SJSA1 (cell line): ENCODE measurements around the gene ETFB. TPM values are rescaled to one million over a fixed set of nuclear protein-coding genes. Genes with fewer than 3 reads are reported as not detected.

Source experiments
- DNase-seq, 2 experiments: peaks; one replicate each; pipeline ENCODE4 v3.0.0-alpha.2; 2015 to 2020; ENCODE audit warnings: low spot score in 2 of 2, low read depth in 1 of 2
- H3K27ac ChIP-seq: fragments of 250-450 bp; sonication (Bioruptor Pico); 2 replicates; pipeline ENCODE4 v1.5.1; 2020; ENCODE audit warnings: mild to moderate bottlenecking, moderate library complexity
- H3K27me3 ChIP-seq: fragments of 250-450 bp; sonication (Bioruptor Pico); replicated peaks from 2 replicates; pipeline ENCODE4 v1.5.1; 2020; ENCODE audit warnings: mild to moderate bottlenecking, moderate library complexity
- H3K36me3 ChIP-seq: fragments of 250-450 bp; sonication (Bioruptor Pico); 2 replicates; pipeline ENCODE4 v1.5.1; 2020; ENCODE audit warnings: mild to moderate bottlenecking
- H3K4me1 ChIP-seq: fragments of 250-450 bp; sonication (Bioruptor Pico); replicated peaks from 2 replicates; pipeline ENCODE4 v1.6.1; 2021; ENCODE audit warnings: mild to moderate bottlenecking
- H3K4me3 ChIP-seq: fragments of 250-450 bp; sonication (Bioruptor Pico); 2 replicates; pipeline ENCODE4 v1.5.1; 2020; ENCODE audit warnings: mild to moderate bottlenecking
- H3K9me3 ChIP-seq: fragments of 250-450 bp; sonication (Bioruptor Pico); replicated peaks from 2 replicates; pipeline ENCODE4 v1.5.1; 2020; ENCODE audit warnings: mild to moderate bottlenecking
- total RNA-seq: library from RNA; depleted of rRNA; stranded (reverse); fragments of >200 nt; shearing (Covaris generic); gene quantifications from 2 replicates; pipeline ENCODE4 v1.2.3, GENCODE V29; 2014

Gene ETFB
- total RNA-seq, 1 experiment from 2014 or later, result 91.4 TPM

GRCh38 chr19:51337141-51337860, 28.9 kb downstream of the ETFB start:
- Histone ChIP-seq H3K27me3 (peaks cover 8% of the 10 kb centered on the region; the same call in 1 of the 2 replicates), H3K27ac (no peak overlapping the region), H3K4me1 (peaks cover 19% of the 10 kb centered on the region), H3K4me3 (no peak overlapping the region), H3K36me3 (0 out of 2 replicates have a peak, but pooled peaks cover 3% of the 10 kb centered on the region), H3K9me3 (no peaks in the 10 kb centered on the region)
- no peak for DNase-seq

DNA sequence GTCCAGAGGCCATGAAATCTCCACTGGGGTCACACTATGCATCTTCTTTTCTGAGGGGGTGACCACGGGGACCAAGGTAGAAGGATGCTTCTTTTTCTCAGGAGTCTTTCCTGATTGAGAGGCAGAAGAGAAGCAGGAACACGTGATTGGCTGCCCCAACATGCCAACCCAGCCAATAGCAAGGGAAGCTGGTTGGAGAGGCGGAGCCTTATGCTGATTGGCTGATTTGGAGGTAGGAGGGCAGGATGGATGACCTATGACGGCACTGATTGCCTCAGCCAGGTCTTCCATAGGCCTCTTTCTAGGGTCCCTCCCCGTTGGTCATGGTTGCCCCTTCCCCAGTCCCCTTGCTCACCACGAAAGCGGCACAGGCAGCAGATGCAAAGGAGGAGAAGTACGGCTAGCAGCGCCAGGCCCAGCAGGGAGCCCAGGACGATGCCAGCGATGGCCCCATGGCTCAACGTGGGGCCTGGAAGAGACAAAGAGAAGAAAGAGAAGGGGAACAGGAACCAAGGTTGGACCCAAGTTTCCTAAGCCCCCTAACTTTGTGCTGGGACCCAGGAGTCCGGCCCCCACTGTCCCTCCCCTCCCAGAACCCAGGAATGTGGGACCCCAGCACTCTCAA, 32.2 kb downstream of the ETFB start:
- Histone ChIP-seq H3K4me3 (no peak overlapping the region), H3K9me3 (no peaks in the 10 kb centered on the region), H3K27me3 (no peaks in the 10 kb centered on the region), H3K27ac (no peak overlapping the region), H3K4me1 (peaks cover 5% of the 10 kb centered on the region), H3K36me3 (no peaks in the 10 kb centered on the region)
- DNase-seq, result no peak

DNA sequence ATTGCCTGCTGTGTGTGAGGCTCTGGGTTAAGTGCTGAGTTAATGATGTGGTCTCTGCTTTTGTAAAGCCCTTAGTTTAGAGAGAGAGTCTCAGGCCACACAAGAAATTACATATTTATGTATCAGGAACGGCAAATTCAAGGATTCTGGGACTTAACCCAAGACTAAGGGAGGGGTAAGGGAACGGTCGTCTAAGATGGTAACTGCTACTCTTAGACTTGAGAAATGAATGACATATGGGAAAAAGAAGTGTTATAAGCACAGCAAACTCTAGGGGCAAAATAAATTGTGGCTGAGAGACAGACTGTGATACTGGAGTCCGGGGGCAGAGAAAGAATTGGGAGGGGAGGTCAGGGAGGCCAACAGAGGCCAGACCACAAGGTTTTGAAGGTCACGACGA, 34.5 kb downstream of the ETFB start:
- no peak for DNase-seq
- no peaks in the 10 kb centered on the region for H3K4me1 ChIP-seq
- H3K27ac ChIP-seq, result no peak overlapping the region
- no peaks in the 10 kb centered on the region for H3K36me3 ChIP-seq
- H3K27me3 ChIP-seq, result 0 out of 2 replicates have a peak, but pooled peaks cover 3% of the 10 kb centered on the region
- H3K9me3 ChIP-seq, result no peaks in the 10 kb centered on the region
- no peak overlapping the region for H3K4me3 ChIP-seq

DNA sequence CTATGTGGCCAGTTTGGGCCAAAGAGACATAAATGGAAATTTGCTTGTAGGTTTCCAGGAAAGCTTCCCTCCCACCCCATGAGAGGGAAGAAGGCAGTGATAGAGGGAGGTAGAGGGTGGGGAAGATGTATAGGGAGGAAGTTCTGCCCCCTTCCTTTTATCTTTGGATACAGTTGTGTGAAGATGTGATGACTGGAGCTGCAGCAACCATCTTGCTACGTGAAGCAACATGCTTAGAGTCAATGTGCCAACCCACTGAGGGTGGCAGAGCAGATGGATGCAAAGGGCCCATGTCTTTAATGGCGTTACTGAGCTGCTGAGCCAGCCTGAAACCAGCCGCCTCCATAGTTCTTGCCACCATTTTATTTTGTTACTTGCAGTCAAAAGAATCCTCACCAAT, 35.0 kb downstream of the ETFB start:
- no peaks in the 10 kb centered on the region for H3K9me3 ChIP-seq
- H3K27me3 ChIP-seq, result 0 out of 2 replicates have a peak, but pooled peaks cover 3% of the 10 kb centered on the region
- H3K36me3 ChIP-seq, result no peaks in the 10 kb centered on the region
- no peaks in the 10 kb centered on the region for H3K4me1 ChIP-seq
- no peak overlapping the region for H3K27ac ChIP-seq
- no peak for DNase-seq
- H3K4me3 ChIP-seq, result no peak overlapping the region

GRCh38 chr19:51330366-51330765, 35.8 kb downstream of the ETFB start:
- H3K9me3 ChIP-seq, result no peaks in the 10 kb centered on the region
- H3K27me3 ChIP-seq, result 0 out of 2 replicates have a peak, but pooled peaks cover 3% of the 10 kb centered on the region
- DNase-seq, result no peak
- H3K27ac ChIP-seq, result no peak overlapping the region
- no peak overlapping the region for H3K4me3 ChIP-seq
- H3K36me3 ChIP-seq, result no peaks in the 10 kb centered on the region
- no peaks in the 10 kb centered on the region for H3K4me1 ChIP-seq

DNA sequence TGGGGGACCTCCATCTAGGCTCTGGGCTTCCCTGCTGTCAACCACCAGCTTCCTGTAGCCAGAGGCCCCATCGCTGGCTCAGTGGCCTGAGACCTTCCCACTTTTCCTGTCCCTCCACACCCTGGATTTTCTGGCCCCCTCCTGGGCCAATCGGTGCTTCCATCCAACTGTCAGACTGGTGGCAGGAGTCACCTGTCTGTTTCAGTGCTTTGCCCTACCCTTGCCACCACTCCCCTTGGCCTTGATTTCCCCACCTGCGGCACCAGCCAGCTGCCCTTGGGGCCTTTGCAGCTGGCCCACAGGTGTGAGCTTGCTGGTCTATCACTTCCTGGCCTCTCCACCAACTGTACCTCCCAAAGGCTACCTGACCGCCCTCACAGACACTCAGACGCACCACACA, 36.8 kb downstream of the ETFB start:
- Histone ChIP-seq H3K9me3 (no peaks in the 10 kb centered on the region), H3K27ac (no peak overlapping the region), H3K4me1 (no peaks in the 10 kb centered on the region), H3K27me3 (0 out of 2 replicates have a peak, but pooled peaks cover 3% of the 10 kb centered on the region), H3K36me3 (no peaks in the 10 kb centered on the region), H3K4me3 (no peak overlapping the region)
- DNase-seq, result no peak

DNA sequence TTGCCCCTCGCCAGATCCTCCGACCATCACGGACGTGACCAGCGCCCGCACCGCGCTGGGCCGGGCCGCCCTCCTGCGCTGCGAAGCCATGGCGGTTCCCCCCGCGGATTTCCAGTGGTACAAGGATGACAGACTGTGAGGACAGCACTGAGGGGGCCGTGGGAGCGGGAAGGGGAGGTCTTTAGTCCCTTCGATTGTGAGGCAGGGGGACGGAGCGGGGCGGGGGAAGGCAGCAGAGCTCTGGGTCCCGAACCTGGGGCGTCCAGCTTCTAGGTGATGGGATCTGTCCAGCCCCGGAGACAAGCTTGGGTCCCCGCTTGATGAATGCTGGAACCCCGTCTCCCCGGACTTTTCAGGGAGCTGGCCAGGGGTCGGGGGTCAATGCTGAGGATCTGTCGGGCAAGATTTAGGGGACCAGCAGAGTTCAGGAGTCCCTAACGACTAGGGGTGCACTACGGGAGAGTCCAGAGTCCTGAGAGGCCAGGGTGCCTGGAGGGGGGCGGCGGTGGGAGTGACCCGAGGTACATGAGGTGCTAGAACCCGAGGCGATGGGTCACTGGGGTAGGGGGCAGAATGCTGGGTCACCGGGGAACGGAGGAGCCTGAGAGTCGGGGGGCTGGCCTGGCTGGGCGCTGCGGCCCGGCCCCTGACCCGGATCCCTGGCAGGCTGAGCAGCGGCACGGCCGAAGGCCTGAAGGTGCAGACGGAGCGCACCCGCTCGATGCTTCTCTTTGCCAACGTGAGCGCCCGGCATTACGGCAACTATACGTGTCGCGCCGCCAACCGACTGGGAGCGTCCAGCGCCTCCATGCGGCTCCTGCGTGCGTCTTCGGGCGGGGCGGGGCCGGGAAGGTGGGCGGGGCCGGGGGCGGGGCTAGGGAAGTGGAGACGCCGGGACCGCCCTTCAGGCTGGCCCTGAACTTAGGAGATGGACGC, 38.9 kb downstream of the ETFB start:
- H3K4me3 ChIP-seq, result no peak overlapping the region
- DNase-seq, result no peak
- no peak overlapping the region for H3K27ac ChIP-seq
- no peaks in the 10 kb centered on the region for H3K36me3 ChIP-seq
- H3K27me3 ChIP-seq, result 0 out of 2 replicates have a peak, but pooled peaks cover 3% of the 10 kb centered on the region
- H3K4me1 ChIP-seq, result no peaks in the 10 kb centered on the region
- H3K9me3 ChIP-seq, result no peaks in the 10 kb centered on the region

DNA sequence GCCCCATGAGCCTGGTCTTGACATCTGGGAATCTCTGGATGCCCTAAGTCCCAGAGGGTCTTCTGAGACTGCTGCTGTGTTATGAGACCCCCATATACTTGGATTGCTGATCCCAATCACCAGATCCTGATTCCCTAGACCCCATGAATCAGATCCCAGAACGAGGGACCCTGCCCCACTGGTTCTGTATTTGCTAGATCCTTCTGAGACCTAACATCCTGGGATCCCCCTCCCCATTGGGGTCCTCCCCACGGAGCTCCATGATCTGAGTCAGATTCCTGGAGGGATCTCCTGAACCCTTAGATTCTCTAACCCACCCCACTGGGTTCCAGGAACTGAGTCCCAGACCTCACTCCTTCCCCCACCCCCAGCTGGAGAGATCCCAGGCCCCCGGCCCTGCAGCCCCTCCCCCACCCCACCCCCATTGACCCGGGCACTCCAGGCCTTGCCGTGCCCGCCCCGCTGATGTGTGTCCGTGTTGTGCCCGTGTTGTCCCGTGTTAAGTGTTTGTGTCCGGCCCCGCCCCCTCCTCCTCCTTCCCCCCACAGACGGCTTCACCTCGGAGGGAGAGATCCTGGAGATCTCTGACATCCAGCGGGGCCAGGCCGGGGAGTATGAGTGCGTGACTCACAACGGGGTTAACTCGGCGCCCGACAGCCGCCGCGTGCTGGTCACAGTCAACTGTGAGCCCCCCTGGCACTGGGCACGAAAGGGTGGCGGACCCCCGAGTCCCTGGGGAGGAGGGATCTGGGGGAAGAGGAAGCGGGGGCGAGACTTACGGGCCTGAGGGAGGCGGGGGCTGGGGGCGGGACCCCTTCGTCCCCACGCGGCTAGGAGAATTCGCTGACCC, 39.7 kb downstream of the ETFB start:
- H3K9me3 ChIP-seq, result no peaks in the 10 kb centered on the region
- DNase-seq, result no peak
- no peaks in the 10 kb centered on the region for H3K36me3 ChIP-seq
- H3K4me1 ChIP-seq, result no peaks in the 10 kb centered on the region
- H3K27ac ChIP-seq, result no peak overlapping the region
- 0 out of 2 replicates have a peak, but pooled peaks cover 3% of the 10 kb centered on the region for H3K27me3 ChIP-seq
- no peak overlapping the region for H3K4me3 ChIP-seq

DNA sequence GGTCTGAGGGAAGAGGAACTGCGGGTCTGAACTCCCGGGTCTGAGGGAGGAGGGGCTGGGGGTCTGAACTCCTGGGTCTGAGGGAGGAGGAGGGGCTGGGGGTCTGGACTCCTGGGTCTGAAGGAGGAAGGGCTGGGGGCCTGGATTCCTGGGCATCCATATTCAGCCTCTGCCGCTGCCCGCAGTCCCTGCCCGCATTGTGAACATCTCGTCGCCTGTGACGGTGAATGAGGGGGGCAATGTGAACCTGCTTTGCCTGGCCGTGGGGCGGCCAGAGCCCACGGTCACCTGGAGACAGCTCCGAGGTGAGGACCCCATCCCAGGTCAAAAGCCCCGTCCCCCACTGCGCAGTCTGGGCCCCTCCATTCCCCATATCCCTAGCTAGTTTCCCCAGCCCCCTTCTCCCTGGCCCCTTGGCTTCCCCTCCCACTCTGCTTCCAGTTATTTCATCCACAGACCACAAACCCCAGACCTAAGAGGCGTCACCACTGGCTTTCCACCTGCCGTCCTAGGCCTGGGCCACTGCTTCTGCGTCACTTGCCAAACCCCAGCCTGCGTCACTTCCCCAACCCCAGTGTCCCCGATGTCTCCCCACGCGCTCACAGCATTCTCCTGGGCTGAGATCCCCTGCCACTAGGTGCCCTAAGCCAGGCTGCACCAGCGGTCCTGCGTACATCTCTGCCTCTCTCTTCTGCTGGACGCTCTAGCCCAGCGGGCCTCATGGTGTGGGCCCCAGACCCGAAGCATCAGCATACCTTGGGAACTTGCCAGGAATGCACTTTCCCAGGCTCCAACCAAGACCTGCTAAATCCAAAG, 40.8 kb downstream of the ETFB start:
- 0 out of 2 replicates have a peak, but pooled peaks cover 3% of the 10 kb centered on the region for H3K27me3 ChIP-seq
- no peaks in the 10 kb centered on the region for H3K36me3 ChIP-seq
- DNase-seq, result no peak
- no peaks in the 10 kb centered on the region for H3K9me3 ChIP-seq
- H3K27ac ChIP-seq, result no peak overlapping the region
- H3K4me3 ChIP-seq, result no peak overlapping the region
- H3K4me1 ChIP-seq, result no peaks in the 10 kb centered on the region

DNA sequence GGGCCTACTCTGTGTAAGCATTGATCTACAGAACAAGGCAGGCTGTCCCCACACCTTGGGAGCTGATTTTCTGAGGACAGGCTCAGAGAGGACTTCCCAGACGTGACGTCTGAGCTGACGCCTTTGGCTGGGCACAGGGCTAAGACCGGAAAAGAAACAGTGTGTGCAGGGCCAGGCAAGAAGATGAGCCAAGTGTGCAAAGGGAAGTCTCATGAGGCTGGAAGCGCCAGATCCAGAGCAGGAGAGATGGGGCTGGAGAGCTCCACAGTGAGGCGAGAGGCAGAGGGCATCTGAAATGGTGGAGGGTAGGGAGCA, 42.1 kb downstream of the ETFB start:
- H3K4me3 ChIP-seq, result no peak overlapping the region
- H3K27me3 ChIP-seq, result 0 out of 2 replicates have a peak, but pooled peaks cover 3% of the 10 kb centered on the region
- H3K4me1 ChIP-seq, result no peaks in the 10 kb centered on the region
- no peaks in the 10 kb centered on the region for H3K36me3 ChIP-seq
- no peak overlapping the region for H3K27ac ChIP-seq
- no peak for DNase-seq
- no peaks in the 10 kb centered on the region for H3K9me3 ChIP-seq

DNA sequence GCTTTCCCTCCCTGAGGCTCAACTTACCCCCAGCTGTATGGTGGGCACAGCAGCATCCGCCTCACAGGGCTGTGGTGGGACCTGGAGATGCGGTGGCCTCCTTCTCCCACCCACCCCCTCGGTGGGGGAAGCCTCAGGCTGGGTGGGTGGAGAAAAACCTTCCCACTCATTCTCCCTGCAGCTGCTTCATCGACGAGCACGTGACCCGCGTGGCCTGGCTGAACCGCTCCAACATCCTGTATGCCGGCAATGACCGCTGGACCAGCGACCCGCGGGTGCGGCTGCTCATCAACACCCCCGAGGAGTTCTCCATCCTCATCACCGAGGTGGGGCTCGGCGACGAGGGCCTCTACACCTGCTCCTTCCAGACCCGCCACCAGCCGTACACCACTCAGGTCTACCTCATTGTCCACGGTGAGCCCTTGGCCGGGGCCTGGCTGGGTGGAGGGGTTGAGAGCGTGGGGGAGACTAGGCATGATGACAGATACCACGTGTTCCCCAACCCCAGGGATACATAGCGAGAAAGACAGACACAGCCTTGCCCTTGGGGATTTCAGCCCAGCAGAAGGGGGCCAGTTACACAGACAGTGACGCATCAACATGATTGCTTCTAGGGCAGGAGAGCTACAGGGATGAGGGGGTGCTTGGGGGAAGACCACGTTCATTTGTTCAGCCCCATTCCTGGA, 42.6 kb downstream of the ETFB start:
- H3K4me1 ChIP-seq, result no peaks in the 10 kb centered on the region
- no peak overlapping the region for H3K4me3 ChIP-seq
- no peaks in the 10 kb centered on the region for H3K9me3 ChIP-seq
- H3K27me3 ChIP-seq, result 0 out of 2 replicates have a peak, but pooled peaks cover 3% of the 10 kb centered on the region
- no peak overlapping the region for H3K27ac ChIP-seq
- H3K36me3 ChIP-seq, result no peaks in the 10 kb centered on the region
- no peak for DNase-seq

DNA sequence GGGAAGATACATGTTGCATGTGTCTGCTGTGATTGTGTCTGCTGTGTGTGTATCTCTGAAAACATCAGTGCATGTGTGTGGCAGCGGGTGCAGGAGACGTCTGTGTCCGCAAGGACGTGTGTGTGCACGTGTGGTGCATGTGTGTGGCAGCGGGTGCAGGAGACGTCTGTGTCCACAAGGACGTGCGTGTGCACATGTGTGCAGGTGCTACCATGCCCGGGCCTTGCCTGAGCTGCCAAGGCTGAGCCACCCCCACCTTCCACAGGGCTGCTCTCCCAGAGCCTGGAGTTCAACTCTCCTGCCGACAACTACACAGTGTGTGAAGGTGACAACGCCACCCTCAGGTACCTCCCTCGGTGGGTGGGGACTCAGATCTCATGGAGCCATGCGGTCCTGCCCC, 44.4 kb downstream of the ETFB start:
- H3K9me3 ChIP-seq, result no peaks in the 10 kb centered on the region
- H3K27ac ChIP-seq, result no peak overlapping the region

More for the DNA sequence above, 44.4 kb downstream of the ETFB start:
- H3K36me3 ChIP-seq, result no peaks in the 10 kb centered on the region
- H3K4me1 ChIP-seq, result no peaks in the 10 kb centered on the region
- no peaks in the 10 kb centered on the region for H3K27me3 ChIP-seq
- no peak overlapping the region for H3K4me3 ChIP-seq
- DNase-seq, result no peak
